Measurements from ENCODE around the gene AP2A2. TPM values are rescaled to one million over a fixed set of nuclear protein-coding genes. Genes with fewer than 3 reads are reported as not detected.

Gene AP2A2
- total RNA-seq, 1 experiment from 2014 or later = 55.5 TPM

GRCh38 chr11:1039481-1040427, 114.1 kb downstream of the AP2A2 start:
- Histone ChIP-seq H3K79me2 (ENCODE audit: insufficient read depth, low read length) (no peaks in the 10 kb centered on the region), H2AFZ (ENCODE audit: low read depth, low read length, poor library complexity, severe bottlenecking) (no peak overlapping the region), H3K27me3 (ENCODE audit: insufficient read depth, low read length) (no peaks in the 10 kb centered on the region), H3K36me3 (ENCODE audit: control insufficient read depth in 1 of 2, insufficient read depth in 2 of 2, low read length in 2 of 2) (no peaks in the 10 kb centered on the region), H4K20me1 (ENCODE audit: insufficient read depth) (no peaks in the 10 kb centered on the region), H3K4me2 (ENCODE audit: low read length) (no peak overlapping the region), H3K4me3 (replicated peaks in 1 of 2; ENCODE audit: low read depth in 1 of 2, low read length in 2 of 2) (no peak overlapping the region), H3K4me1 (ENCODE audit: control insufficient read depth in 1 of 2, insufficient read depth in 2 of 2, low read length in 2 of 2) (no peaks in the 10 kb centered on the region), H3K9ac (ENCODE audit: low read length) (no peak overlapping the region), H3K27ac (ENCODE audit: low read depth, low read length) (no peak overlapping the region), H3K9me2 (ENCODE audit: insufficient read depth) (no peaks in the 10 kb centered on the region), H3K9me3 (ENCODE audit: control insufficient read depth in 1 of 2, insufficient read depth in 1 of 2, low read depth in 1 of 2, low read length in 2 of 2) (no peaks in the 10 kb centered on the region)
- POLR2A ChIA-PET = no interaction called here
- TF ChIP-seq MAX (IDR thresholded peaks at IDR 0.05) (no peak), CEBPB (IDR thresholded peaks at IDR 0.05; ENCODE audit: low read depth) (no peak), POLR2AphosphoS5 (IDR thresholded peaks at IDR 0.05; ENCODE audit: low read depth, low read length) (no peak), SP1 (IDR thresholded peaks at IDR 0.05; ENCODE audit: low read depth) (no peak)
- intact Hi-C loops (cut with micrococcal nuclease) = no loop called here
- DNase-seq (ENCODE audit: low read depth, low spot score) (no peak), ATAC-seq (no peak)
- CTCF ChIA-PET = no interaction called here
- no TSS peak for BruUV-seq (replicated peaks)
- RAD21 ChIA-PET (ENCODE audit: low non-redundant PET in 1 of 2, low total read pairs in 2 of 2, uncharacterized antibody in 2 of 2, unreplicated experiment in 2 of 2) = no interaction called here

GRCh38 chr11:1040428-1041148, 114.9 kb downstream of the AP2A2 start:
- Histone ChIP-seq H3K27me3 (ENCODE audit: insufficient read depth, low read length) (no peaks in the 10 kb centered on the region), H3K9ac (ENCODE audit: low read length) (no peak overlapping the region), H3K4me2 (ENCODE audit: low read length) (no peak overlapping the region), H3K4me3 (replicated peaks in 1 of 2; ENCODE audit: low read depth in 1 of 2, low read length in 2 of 2) (no peak overlapping the region), H3K79me2 (ENCODE audit: insufficient read depth, low read length) (no peaks in the 10 kb centered on the region), H3K4me1 (ENCODE audit: control insufficient read depth in 1 of 2, insufficient read depth in 2 of 2, low read length in 2 of 2) (no peaks in the 10 kb centered on the region), H3K36me3 (ENCODE audit: control insufficient read depth in 1 of 2, insufficient read depth in 2 of 2, low read length in 2 of 2) (no peaks in the 10 kb centered on the region), H3K9me3 (ENCODE audit: control insufficient read depth in 1 of 2, insufficient read depth in 1 of 2, low read depth in 1 of 2, low read length in 2 of 2) (no peaks in the 10 kb centered on the region), H3K27ac (ENCODE audit: low read depth, low read length) (no peak overlapping the region), H3K9me2 (ENCODE audit: insufficient read depth) (no peaks in the 10 kb centered on the region), H4K20me1 (ENCODE audit: insufficient read depth) (no peaks in the 10 kb centered on the region), H2AFZ (ENCODE audit: low read depth, low read length, poor library complexity, severe bottlenecking) (no peak overlapping the region)
- ATAC-seq = no peak
- intact Hi-C loops (cut with micrococcal nuclease) = no loop called here
- no peak for DNase-seq (ENCODE audit: low read depth, low spot score)
- ChIA-PET RAD21 (ENCODE audit: low non-redundant PET in 1 of 2, low total read pairs in 2 of 2, uncharacterized antibody in 2 of 2, unreplicated experiment in 2 of 2) (no interaction called here), CTCF (no interaction called here), POLR2A (no interaction called here)
- no TSS peak for BruUV-seq (replicated peaks)
- no peak for TF ChIP-seq SRF (IDR thresholded peaks at IDR 0.05; ENCODE audit: low read depth)
- no peak for TF ChIP-seq JUND (IDR thresholded peaks at IDR 0.05)
- TF ChIP-seq FOSL1 (IDR thresholded peaks at IDR 0.05; ENCODE audit: low read depth) = no peak
- TF ChIP-seq ZBTB33 (IDR thresholded peaks at IDR 0.05; ENCODE audit: extremely low read depth, insufficient replicate concordance, low read length) = no peak
- no peak for TF ChIP-seq ELF1 (IDR thresholded peaks at IDR 0.05; ENCODE audit: borderline replicate concordance, low read depth)
- no peak for TF ChIP-seq CEBPB (IDR thresholded peaks at IDR 0.05; ENCODE audit: low read depth)
- no peak for TF ChIP-seq YY1 (IDR thresholded peaks at IDR 0.05; ENCODE audit: extremely low read depth, insufficient replicate concordance, low read depth, low read length)
- TF ChIP-seq ZFX (IDR thresholded peaks at IDR 0.05) = no peak
- TF ChIP-seq REST (IDR thresholded peaks at IDR 0.05; ENCODE audit: low read depth) = no peak
- TF ChIP-seq SP1 (IDR thresholded peaks at IDR 0.05; ENCODE audit: low read depth) = no peak
- no peak for TF ChIP-seq RAD21 (IDR thresholded peaks at IDR 0.05; ENCODE audit: low read depth)
